ENCODE results near the gene CWF19L1. TPM values are rescaled to one million over a fixed set of nuclear protein-coding genes. Genes with fewer than 3 reads are reported as not detected.

Gene CWF19L1
- total RNA-seq, 1 donor from 2014 or later, result 18.1 TPM

DNA sequence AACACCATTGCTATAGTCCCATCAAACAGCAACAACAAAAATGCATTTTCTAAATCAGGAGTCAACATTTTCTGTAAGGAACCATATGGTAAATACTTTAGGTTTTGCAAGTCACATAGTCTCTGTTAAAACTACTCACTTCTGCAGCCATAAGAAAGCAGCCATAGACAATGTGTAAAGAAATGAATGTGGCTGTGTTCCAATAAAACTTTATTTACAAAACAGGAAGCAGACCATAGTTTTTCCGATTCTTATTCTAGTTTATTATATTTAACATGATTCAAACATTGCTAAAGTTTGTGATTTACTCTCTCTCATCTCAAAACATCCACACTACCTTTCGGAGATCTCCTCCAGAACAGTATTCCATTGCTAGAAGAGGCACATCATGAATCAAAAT, 44.9 kb downstream of the CWF19L1 start:
- intact Hi-C loops (cut with DNase I), result no loop called here
- Histone ChIP-seq H3K9me3 (no peaks in the 10 kb centered on the region), H3K27me3 (ENCODE audit: low read depth) (no peaks in the 10 kb centered on the region), H3K27ac (no peak overlapping the region), H3K4me1 (peaks cover 2% of the 10 kb centered on the region), H3K4me3 (no peak overlapping the region), H3K36me3 (peaks cover 83% of the 10 kb centered on the region)
- TF ChIP-seq, protein P1, sequence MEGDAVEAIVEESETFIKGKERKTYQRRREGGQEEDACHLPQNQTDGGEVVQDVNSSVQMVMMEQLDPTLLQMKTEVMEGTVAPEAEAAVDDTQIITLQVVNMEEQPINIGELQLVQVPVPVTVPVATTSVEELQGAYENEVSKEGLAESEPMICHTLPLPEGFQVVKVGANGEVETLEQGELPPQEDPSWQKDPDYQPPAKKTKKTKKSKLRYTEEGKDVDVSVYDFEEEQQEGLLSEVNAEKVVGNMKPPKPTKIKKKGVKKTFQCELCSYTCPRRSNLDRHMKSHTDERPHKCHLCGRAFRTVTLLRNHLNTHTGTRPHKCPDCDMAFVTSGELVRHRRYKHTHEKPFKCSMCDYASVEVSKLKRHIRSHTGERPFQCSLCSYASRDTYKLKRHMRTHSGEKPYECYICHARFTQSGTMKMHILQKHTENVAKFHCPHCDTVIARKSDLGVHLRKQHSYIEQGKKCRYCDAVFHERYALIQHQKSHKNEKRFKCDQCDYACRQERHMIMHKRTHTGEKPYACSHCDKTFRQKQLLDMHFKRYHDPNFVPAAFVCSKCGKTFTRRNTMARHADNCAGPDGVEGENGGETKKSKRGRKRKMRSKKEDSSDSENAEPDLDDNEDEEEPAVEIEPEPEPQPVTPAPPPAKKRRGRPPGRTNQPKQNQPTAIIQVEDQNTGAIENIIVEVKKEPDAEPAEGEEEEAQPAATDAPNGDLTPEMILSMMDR (IDR thresholded peaks at IDR 0.05), result no peak
- ATAC-seq, result no peak
- DNase-seq, result no peak

DNA sequence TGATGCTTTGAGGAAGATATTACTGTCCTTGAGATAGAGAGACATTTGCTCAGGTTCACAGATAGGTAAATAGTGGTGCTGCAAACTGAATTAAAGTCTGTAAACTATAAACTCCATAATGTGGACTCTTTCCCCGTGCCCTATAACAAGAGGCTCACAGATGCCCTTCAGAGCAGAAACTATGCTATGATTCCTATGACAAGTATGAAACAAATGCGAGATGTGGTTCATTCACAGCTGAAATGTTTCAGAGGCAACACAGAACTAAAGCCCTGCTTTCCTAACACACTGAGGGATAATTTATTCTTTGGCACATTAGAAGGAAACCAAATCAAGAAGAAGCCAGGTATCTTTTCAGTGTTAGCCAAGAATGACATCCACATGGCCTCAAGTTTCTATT, 51.4 kb downstream of the CWF19L1 start:
- Histone ChIP-seq H3K9me3 (no peaks in the 10 kb centered on the region), H3K27me3 (ENCODE audit: low read depth) (no peaks in the 10 kb centered on the region), H3K36me3 (peaks cover 98% of the 10 kb centered on the region), H3K4me3 (no peak overlapping the region), H3K4me1 (no peaks in the 10 kb centered on the region), H3K27ac (no peak overlapping the region)
- intact Hi-C loops (cut with DNase I), result no loop called here
- TF ChIP-seq, protein P1 (IDR thresholded peaks at IDR 0.05), result no peak
- DNase-seq, result no peak
- no peak for ATAC-seq

DNA sequence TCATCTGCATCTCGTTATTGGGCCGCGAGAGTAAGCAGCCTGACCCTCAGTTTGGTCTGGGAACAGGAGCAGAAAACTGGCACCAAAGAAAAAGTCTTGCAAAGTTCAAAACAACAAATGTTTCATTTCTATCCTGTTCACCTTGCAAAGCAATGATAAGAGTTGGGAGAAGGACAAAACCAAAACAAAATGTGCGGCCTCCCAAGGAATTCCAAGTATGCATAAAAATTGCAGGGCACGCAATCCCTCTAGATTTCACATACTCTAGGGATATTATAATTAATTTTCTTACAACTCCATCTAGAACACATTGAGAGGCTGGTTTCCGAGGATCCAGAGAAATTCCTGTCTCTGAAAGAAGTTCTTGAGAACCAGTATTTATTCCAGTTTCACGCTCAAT, 58.1 kb downstream of the CWF19L1 start:
- TF ChIP-seq, protein P1 (IDR thresholded peaks at IDR 0.05), result no peak
- H3K27ac ChIP-seq, result no peak overlapping the region
- H3K36me3 ChIP-seq, result peaks cover 87% of the 10 kb centered on the region
- H3K4me3 ChIP-seq, result no peak overlapping the region
- no peaks in the 10 kb centered on the region for H3K27me3 ChIP-seq (ENCODE audit: low read depth)
- ATAC-seq (no peak), DNase-seq (no peak)
- no peaks in the 10 kb centered on the region for H3K4me1 ChIP-seq
- no peaks in the 10 kb centered on the region for H3K9me3 ChIP-seq
- intact Hi-C loops (cut with DNase I), result no loop called here

DNA sequence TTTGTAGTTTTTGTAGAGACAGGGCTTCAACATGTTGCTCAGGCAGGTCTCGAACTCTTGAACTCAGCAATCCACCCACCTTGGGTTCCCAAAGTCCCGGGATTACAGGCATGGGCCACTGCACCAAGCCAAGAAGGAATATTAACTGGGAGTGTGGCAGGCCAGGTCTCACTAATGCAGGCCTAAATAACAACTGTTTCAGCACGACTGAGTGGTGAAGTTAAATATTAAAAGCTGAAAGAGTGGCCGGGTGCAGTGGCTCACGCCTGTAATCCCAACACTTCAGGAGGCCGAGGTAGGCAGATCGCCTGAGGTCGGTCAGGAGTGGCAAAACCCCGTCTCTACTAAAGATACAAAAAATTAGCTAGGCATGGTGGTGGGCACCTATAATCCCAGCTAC, 59.2 kb downstream of the CWF19L1 start:
- Histone ChIP-seq H3K27ac (no peak overlapping the region), H3K9me3 (no peaks in the 10 kb centered on the region), H3K36me3 (peaks cover 87% of the 10 kb centered on the region), H3K4me1 (no peaks in the 10 kb centered on the region), H3K27me3 (ENCODE audit: low read depth) (no peaks in the 10 kb centered on the region), H3K4me3 (no peak overlapping the region)
- DNase-seq (no peak), ATAC-seq (no peak)
- TF ChIP-seq, protein P1 (IDR thresholded peaks at IDR 0.05), result no peak
- intact Hi-C loops (cut with DNase I), result no loop called here

DNA sequence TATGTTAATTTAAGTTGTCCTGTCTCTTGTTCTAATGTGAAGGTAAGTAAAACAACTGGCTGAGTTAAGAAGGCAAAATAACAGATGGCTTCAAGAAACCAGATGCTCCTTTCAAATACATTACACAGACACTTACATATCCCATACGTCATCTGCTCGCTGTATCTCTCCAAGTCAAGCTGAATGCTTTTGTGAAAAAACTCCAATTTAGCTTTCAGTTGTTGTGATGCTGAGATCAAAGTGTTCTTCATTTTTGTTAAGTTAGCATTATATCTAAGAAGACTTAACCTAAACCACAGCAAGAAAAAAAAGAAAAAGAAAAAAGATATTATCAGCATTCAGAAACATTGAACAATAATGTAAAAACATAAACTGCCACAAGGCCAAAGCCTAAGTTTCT, 63.1 kb downstream of the CWF19L1 start:
- Histone ChIP-seq H3K27ac (no peak overlapping the region), H3K36me3 (peaks cover 97% of the 10 kb centered on the region)
- ATAC-seq, result no peak

More for the DNA sequence above, 63.1 kb downstream of the CWF19L1 start:
- TF ChIP-seq, protein P1 (IDR thresholded peaks at IDR 0.05), result no peak
- H3K27me3 ChIP-seq (ENCODE audit: low read depth), result no peaks in the 10 kb centered on the region
- no peak for DNase-seq
- H3K4me3 ChIP-seq, result no peak overlapping the region
- H3K4me1 ChIP-seq, result no peaks in the 10 kb centered on the region
- intact Hi-C loops (cut with DNase I), result no loop called here
- H3K9me3 ChIP-seq, result no peaks in the 10 kb centered on the region
